MCF 10A (cell line): ENCODE data around the gene EPB41. TPM values are rescaled to one million over a fixed set of nuclear protein-coding genes. Genes with fewer than 3 reads are reported as not detected.

Experiments
- BruUV-seq: library from RNA; stranded (reverse); fragments of 400-500 nt; replicated peaks from 2 replicates; lab custom pipeline; 2021; lab: Mats Ljungman, UMichigan
- CTCF ChIA-PET: fragments of 300-600 bp; sonication (Branson Sonifier 250); formaldehyde crosslinking; extraction: SDS; loops from one replicate; lab custom pipeline; 2021; ENCODE audit warnings: antibody characterized with exemption, inconsistent platforms; lab: Yijun Ruan, JAX
- POLR2A ChIA-PET: fragments of 300-600, 350-650 bp; sonication (Branson Sonifier 250); formaldehyde crosslinking; extraction: SDS; loops from one replicate; lab custom pipeline; 2020; ENCODE audit warnings: antibody characterized with exemption, inconsistent platforms; lab: Yijun Ruan, JAX
- DNase-seq: peaks from one replicate; pipeline ENCODE4 v3.0.0-alpha.2; 2018; ENCODE audit not compliant: unreplicated experiment
- H3K27ac Mint-ChIP-seq: one replicate; pipeline ENCODE4 v1.8.0; 2022; ENCODE audit warnings: mild to moderate bottlenecking, low read depth, mixed read lengths; ENCODE audit not compliant: unreplicated experiment
- H3K27me3 Mint-ChIP-seq: one replicate; pipeline ENCODE4 v1.8.0; 2022; ENCODE audit warnings: mixed read lengths; ENCODE audit not compliant: insufficient read depth, unreplicated experiment
- H3K36me3 Mint-ChIP-seq: one replicate; pipeline ENCODE4 v1.8.0; 2022; ENCODE audit warnings: mild to moderate bottlenecking, moderate library complexity, mixed read lengths; ENCODE audit not compliant: insufficient read depth, unreplicated experiment
- H3K4me1 Mint-ChIP-seq: one replicate; pipeline ENCODE4 v1.8.0; 2022; ENCODE audit warnings: mixed read lengths; ENCODE audit not compliant: insufficient read depth, unreplicated experiment
- H3K4me3 Mint-ChIP-seq: one replicate; pipeline ENCODE4 v1.8.0; 2022; ENCODE audit warnings: mild to moderate bottlenecking, moderate library complexity, mixed read lengths; ENCODE audit not compliant: unreplicated experiment
- H3K9me3 Mint-ChIP-seq: one replicate; pipeline ENCODE4 v1.8.0; 2022; ENCODE audit warnings: mixed read lengths; ENCODE audit not compliant: unreplicated experiment
- CTCF ChIP-seq: fragments of 200-600 bp; IDR thresholded peaks from one replicate; pipeline ENCODE4 v1.8.0; 2022; ENCODE audit warnings: antibody characterized with exemption, mild to moderate bottlenecking; ENCODE audit not compliant: unreplicated experiment
- intact Hi-C: fragments of 100-400 bp; cut with micrococcal nuclease; formaldehyde crosslinking; loops from 2 replicates; pipeline ENCODE4 v1.14.1; 2022
- total RNA-seq: library from RNA; stranded (reverse); gene quantifications from 2 replicates; pipeline ENCODE4 v1.2.3, GENCODE V29; 2022

EPB41 gene
- total RNA-seq, 1 experiment from 2014 or later = 15.0 TPM

- CTCF ChIA-PET = interaction anchor here (0.6 to 1.4 kb wide), 5 partner anchors 9 to 1834 kb away, joined by 3 to 7 read pairs (median 3); no protein-coding TSS in a partner anchor
- intact Hi-C loops = no loop called here
- no peak overlapping the region for H3K4me3 Mint-ChIP-seq
- no TSS peak for BruUV-seq
- H3K9me3 Mint-ChIP-seq = no peaks in the 10 kb centered on the region
- TF ChIP-seq CTCF = no peak
- POLR2A ChIA-PET = interaction anchor here (2.2 kb wide), 1 partner anchor 23 kb away, joined by 4 read pairs; the partner anchor contains the start of gene EPB41
- H3K27ac Mint-ChIP-seq = no peak overlapping the region
- H3K36me3 Mint-ChIP-seq = peaks cover 23% of the 10 kb centered on the region
- DNase-seq = no peak
- peaks cover 17% of the 10 kb centered on the region for H3K4me1 Mint-ChIP-seq
- no peaks in the 10 kb centered on the region for H3K27me3 Mint-ChIP-seq
Observed at GRCh38 chr1:28891256-28891655, 23.1 kb upstream of the EPB41 start.

- DNase-seq = peak; percentile 14
- peaks cover 9% of the 10 kb centered on the region for H3K4me1 Mint-ChIP-seq
- no peak overlapping the region for H3K4me3 Mint-ChIP-seq
- no TSS peak for BruUV-seq
- POLR2A ChIA-PET = no interaction called here
- no peak overlapping the region for H3K27ac Mint-ChIP-seq
- TF ChIP-seq CTCF = peak; percentile 17
- H3K36me3 Mint-ChIP-seq = peaks cover 23% of the 10 kb centered on the region
- intact Hi-C loops = no loop called here
- CTCF ChIA-PET = interaction anchor here (0.6 to 1.2 kb wide), 6 partner anchors 9 to 144 kb away, joined by 3 to 6 read pairs (median 3); no protein-coding TSS in a partner anchor
- no peaks in the 10 kb centered on the region for H3K9me3 Mint-ChIP-seq
- H3K27me3 Mint-ChIP-seq = no peaks in the 10 kb centered on the region
Observed at GRCh38 chr1:28893403-28894102, 20.8 kb upstream of the EPB41 start.

GRCh38 chr1:28894785-28895184 lies 19.6 kb upstream of the EPB41 start:
- Mint-ChIP-seq H3K4me1 (peaks cover 9% of the 10 kb centered on the region), H3K27me3 (no peaks in the 10 kb centered on the region), H3K4me3 (no peak overlapping the region), H3K9me3 (no peaks in the 10 kb centered on the region), H3K36me3 (peaks cover 23% of the 10 kb centered on the region), H3K27ac (no peak overlapping the region)
- no peak for DNase-seq
- intact Hi-C loops = no loop called here
- POLR2A ChIA-PET = no interaction called here
- no peak for TF ChIP-seq CTCF
- CTCF ChIA-PET = interaction anchor here (0.6 kb wide), 1 partner anchor 147 kb away, joined by 3 read pairs; no protein-coding TSS in a partner anchor
- no TSS peak for BruUV-seq

- peaks cover 23% of the 10 kb centered on the region for H3K36me3 Mint-ChIP-seq
- no peaks in the 10 kb centered on the region for H3K9me3 Mint-ChIP-seq
- no peak overlapping the region for H3K27ac Mint-ChIP-seq
- TF ChIP-seq CTCF = no peak
- CTCF ChIA-PET = interaction anchor here (1.1 kb wide), 1 partner anchor 19 kb away, joined by 5 read pairs; no protein-coding TSS in a partner anchor
- POLR2A ChIA-PET = no interaction called here
- DNase-seq = no peak
- H3K4me1 Mint-ChIP-seq = peaks cover 9% of the 10 kb centered on the region
- BruUV-seq = no TSS peak
- no peak overlapping the region for H3K4me3 Mint-ChIP-seq
- intact Hi-C loops = no loop called here
- H3K27me3 Mint-ChIP-seq = no peaks in the 10 kb centered on the region
Observed at GRCh38 chr1:28895896-28896608, 18.3 kb upstream of the EPB41 start.
